ENCODE measurements around the gene SBF2.

Gene SBF2

GRCh38 chr11:9771071-9771511 is 522.9 kb downstream of the SBF2 start:
- Histone ChIP-seq H3K9me2 (ENCODE audit: low read depth, low read length) (no peaks in the 10 kb centered on the region), H3K79me2 (ENCODE audit: insufficient read depth, low read length) (no peaks in the 10 kb centered on the region), H3K27ac (ENCODE audit: low read depth, low read length, poor library complexity, severe bottlenecking) (no peak overlapping the region), H3K9ac (ENCODE audit: low read length) (no peak overlapping the region), H4K20me1 (ENCODE audit: insufficient read depth, low read length) (no peaks in the 10 kb centered on the region), H3K4me3 (ENCODE audit: low read depth, low read length, poor library complexity, severe bottlenecking) (no peak overlapping the region), H3K4me2 (ENCODE audit: low read length) (no peak overlapping the region), H3K27me3 (ENCODE audit: insufficient read depth, low read length) (no peaks in the 10 kb centered on the region), H2AFZ (ENCODE audit: low read length) (no peak overlapping the region), H3K9me3 (ENCODE audit: low read length) (no peaks in the 10 kb centered on the region), H3K4me1 (ENCODE audit: insufficient read depth, low read length, severe bottlenecking) (no peaks in the 10 kb centered on the region), H3F3A (ENCODE audit: insufficient read depth, low read length) (no peaks in the 10 kb centered on the region), H3K36me3 (ENCODE audit: insufficient read depth, low read length) (no peaks in the 10 kb centered on the region)
- no peak for TF ChIP-seq EZH2 (IDR thresholded peaks at IDR 0.05; ENCODE audit: borderline replicate concordance, low read length)
- TF ChIP-seq CTCF (IDR thresholded peaks at IDR 0.05; ENCODE audit: low read length), result no peak

- H3K36me3 ChIP-seq (ENCODE audit: insufficient read depth, low read length), result no peaks in the 10 kb centered on the region
- peaks cover 6% of the 10 kb centered on the region for H3K4me1 ChIP-seq (ENCODE audit: insufficient read depth, low read length, severe bottlenecking)
- H4K20me1 ChIP-seq (ENCODE audit: insufficient read depth, low read length), result no peaks in the 10 kb centered on the region
- no peak overlapping the region for H3K4me2 ChIP-seq (ENCODE audit: low read length)
- no peak for TF ChIP-seq EZH2 (IDR thresholded peaks at IDR 0.05; ENCODE audit: borderline replicate concordance, low read length)
- no peak for TF ChIP-seq CTCF (IDR thresholded peaks at IDR 0.05; ENCODE audit: low read length)
- H3K79me2 ChIP-seq (ENCODE audit: insufficient read depth, low read length), result no peaks in the 10 kb centered on the region
- H3K9me2 ChIP-seq (ENCODE audit: low read depth, low read length), result no peaks in the 10 kb centered on the region
- no peak overlapping the region for H3K4me3 ChIP-seq (ENCODE audit: low read depth, low read length, poor library complexity, severe bottlenecking)
- no peak overlapping the region for H3K27ac ChIP-seq (ENCODE audit: low read depth, low read length, poor library complexity, severe bottlenecking)
- no peaks in the 10 kb centered on the region for H3F3A ChIP-seq (ENCODE audit: insufficient read depth, low read length)
- H3K27me3 ChIP-seq (ENCODE audit: insufficient read depth, low read length), result no peaks in the 10 kb centered on the region
- H3K9ac ChIP-seq (ENCODE audit: low read length), result no peak overlapping the region
- H2AFZ ChIP-seq (ENCODE audit: low read length), result no peak overlapping the region
- H3K9me3 ChIP-seq (ENCODE audit: low read length), result no peaks in the 10 kb centered on the region
Observed at GRCh38 chr11:9769621-9770020, 524.4 kb downstream of the SBF2 start.

- no peaks in the 10 kb centered on the region for H3K79me2 ChIP-seq (ENCODE audit: insufficient read depth, low read length)
- no peaks in the 10 kb centered on the region for H3K27me3 ChIP-seq (ENCODE audit: insufficient read depth, low read length)
- H3K9me3 ChIP-seq (ENCODE audit: low read length), result no peaks in the 10 kb centered on the region
- peaks cover 6% of the 10 kb centered on the region for H3K4me1 ChIP-seq (ENCODE audit: insufficient read depth, low read length, severe bottlenecking)
- TF ChIP-seq EZH2 (IDR thresholded peaks at IDR 0.05; ENCODE audit: borderline replicate concordance, low read length) (no peak), CTCF (IDR thresholded peaks at IDR 0.05; ENCODE audit: low read length) (no peak)
- no peak overlapping the region for H3K27ac ChIP-seq (ENCODE audit: low read depth, low read length, poor library complexity, severe bottlenecking)
- no peak overlapping the region for H3K4me2 ChIP-seq (ENCODE audit: low read length)
- H3F3A ChIP-seq (ENCODE audit: insufficient read depth, low read length), result no peaks in the 10 kb centered on the region
- no peak overlapping the region for H2AFZ ChIP-seq (ENCODE audit: low read length)
- H3K4me3 ChIP-seq (ENCODE audit: low read depth, low read length, poor library complexity, severe bottlenecking), result no peak overlapping the region
- no peaks in the 10 kb centered on the region for H4K20me1 ChIP-seq (ENCODE audit: insufficient read depth, low read length)
- no peaks in the 10 kb centered on the region for H3K9me2 ChIP-seq (ENCODE audit: low read depth, low read length)
- H3K9ac ChIP-seq (ENCODE audit: low read length), result no peak overlapping the region
- no peaks in the 10 kb centered on the region for H3K36me3 ChIP-seq (ENCODE audit: insufficient read depth, low read length)
Observed at GRCh38 chr11:9765320-9766101, 528.5 kb downstream of the SBF2 start.

All from OCI-LY1 (cell line).